Fibroblast of peridontal ligament (primary cell): ENCODE results near the gene NAV2.
"Not testable (repeated sequence)": the region's sequence is repeated elsewhere in the genome, so short reads cannot be mapped to it uniquely, and the experiment has no call there.

ENCODE experiments used
- DNase-seq: peaks from one replicate; pipeline ENCODE4 v3.0.0-alpha.2; 2010; ENCODE audit errors: extremely low read depth

Gene NAV2

GRCh38 chr11:20110908-20111669 lies 398.5 kb downstream of the NAV2 start:
- DNase-seq = peak; percentile 41

DNA sequence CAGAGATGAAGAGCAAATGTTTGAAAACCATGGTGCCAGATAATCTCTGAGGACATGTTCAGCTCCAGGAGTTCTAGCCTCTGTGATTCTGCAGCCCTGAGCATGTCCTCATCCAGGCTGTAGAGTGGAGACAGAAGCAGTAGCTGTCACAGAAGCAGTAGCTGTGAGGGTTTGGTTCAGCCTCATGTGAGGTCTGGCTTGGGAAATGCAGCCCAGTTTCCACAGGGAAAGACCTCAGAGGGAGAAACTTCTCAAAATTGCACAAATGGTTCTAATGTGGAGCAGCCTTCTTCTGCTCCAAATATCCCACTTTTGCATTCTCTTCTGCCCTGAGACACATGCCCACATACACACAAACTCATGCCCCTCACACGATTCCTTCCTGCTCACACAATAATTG lies 399.2 kb downstream of the NAV2 start:
- DNase-seq = no peak

DNA sequence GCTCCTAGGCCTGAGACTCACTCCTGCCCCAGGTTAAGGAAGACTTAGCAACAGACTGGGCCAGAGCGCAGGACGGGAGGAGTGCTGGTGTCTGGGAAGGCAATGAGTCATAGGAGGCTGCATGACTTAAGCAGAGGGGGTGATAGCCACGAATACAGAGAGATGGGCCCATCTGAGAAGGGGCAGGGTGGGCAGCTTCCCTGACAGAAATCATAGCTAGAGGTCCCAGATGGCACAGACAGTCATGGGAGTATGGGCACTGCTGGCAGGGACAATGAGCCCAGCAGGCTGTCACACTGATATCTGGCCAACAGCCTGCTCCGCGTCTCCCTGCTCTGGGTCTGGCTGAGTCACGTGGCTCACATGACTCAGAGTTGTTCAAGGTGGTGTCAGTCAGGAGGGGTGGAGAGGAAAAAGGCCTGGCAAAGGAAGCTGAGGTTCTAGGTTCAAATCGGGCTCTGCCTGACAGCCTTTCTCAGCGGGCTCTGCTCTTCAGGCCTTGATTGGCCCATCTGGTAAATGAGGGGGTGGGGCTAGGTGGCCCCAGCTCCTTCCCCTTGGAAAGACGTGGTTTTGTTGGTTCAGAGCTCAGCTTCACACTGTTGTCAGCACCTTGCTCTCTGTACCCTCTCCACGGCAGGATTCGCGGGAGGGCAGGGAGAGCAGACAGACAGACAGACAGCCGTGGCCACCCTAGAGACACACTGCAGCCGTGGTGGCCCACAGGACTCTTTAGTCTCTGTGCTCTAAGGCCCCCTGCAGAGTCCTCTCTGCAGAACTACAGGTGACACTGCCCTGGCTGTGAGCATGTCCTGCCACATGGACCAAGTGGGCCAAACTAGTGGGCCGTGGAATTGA lies 399.9 kb downstream of the NAV2 start:
- DNase-seq = peak; percentile 93

DNA sequence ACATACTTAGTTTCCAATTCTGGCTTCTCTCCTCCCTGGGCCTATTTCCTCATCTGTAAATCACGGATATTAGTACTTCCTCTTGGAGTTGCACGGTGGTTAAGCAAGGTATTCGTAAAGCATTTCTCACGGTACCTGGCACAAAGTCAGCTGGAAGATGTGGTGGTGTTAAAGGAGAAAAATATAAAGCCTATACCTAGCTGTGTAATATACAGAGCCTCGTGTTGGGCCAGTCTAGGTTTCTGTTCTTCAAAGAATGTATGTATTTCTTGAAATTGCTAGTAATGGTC lies 400.5 kb downstream of the NAV2 start:
- no peak for DNase-seq

GRCh38 chr11:20114588-20114987 lies 402.0 kb downstream of the NAV2 start:
- no peak for DNase-seq

DNA sequence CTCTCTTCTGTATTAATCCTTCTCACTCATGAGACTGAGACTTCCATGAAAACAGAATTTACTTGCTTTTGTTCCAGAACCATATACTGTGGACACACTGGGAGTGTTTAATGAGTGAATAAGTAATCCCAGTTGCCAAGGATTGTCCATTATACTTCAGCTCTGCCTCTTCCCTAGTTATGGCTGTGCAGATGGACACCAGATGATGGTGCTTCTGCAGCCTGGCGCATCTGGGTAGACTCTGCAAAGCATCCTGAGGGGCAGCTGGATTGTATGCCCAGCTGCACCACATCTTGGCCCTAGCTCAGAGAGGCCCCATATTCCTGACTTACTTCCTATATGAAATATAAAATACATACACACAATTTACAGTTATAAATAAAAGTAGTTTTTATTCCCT lies 404.2 kb downstream of the NAV2 start:
- DNase-seq = no peak

GRCh38 chr11:20117291-20117690 lies 404.7 kb downstream of the NAV2 start:
- no peak for DNase-seq

DNA sequence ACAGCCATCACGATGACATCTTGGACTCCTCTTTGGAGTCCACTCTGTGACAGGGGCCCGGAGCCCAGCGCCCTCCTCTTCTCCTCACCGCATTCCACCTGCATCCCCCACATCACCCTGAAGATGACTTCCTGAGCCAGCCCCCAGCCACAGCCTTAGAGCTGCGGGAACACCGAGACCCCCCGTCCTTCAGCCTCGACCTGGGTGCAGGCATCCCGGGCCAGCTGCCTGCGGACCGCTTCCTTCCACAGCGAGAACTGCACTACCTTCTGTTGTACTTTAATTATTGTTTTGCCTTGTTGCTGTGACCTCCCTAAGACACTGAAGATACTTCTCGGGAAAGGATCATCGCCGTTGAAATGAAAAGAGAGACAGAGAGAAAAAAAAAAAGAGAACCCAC lies 405.6 kb downstream of the NAV2 start:
- DNase-seq = no peak

GRCh38 chr11:20119315-20119714 lies 406.7 kb downstream of the NAV2 start:
- DNase-seq = no peak

DNA sequence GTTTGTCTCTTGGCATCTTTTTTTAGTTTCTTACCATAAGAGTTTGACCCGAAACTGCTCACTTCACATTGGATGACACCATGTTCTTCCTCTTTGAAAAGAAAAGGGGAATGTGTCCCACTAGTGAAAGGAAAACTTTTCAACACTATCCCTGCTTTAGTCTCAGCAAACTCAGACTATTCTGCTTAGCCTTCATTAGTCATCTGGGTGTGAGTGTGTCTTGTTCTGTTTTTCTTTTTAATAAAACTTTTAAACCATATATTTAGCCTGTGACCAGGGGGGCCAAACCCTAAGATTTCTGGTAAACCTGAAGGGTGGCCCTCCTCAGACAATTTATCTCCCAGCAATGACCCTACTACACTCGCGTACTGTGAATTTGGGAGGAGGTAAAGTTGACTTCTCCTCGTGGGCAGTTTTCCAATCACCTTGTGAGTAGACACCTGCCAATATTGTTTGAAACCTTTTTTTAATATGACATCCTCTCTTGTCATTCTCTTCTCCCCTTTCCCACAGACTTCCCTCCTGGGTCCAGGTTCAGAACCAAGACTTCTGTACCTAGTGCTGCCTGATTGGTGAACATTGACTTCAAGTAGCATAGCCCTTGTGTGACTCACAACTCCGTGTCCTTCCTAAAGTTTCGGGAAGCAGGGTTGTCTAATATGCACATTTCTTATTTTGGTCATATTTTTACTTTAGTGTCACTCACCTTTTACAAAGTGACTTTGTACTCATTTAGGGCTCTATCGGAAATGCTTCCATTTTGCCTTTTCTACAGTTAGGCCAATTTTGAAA lies 407.7 kb downstream of the NAV2 start:
- DNase-seq = no peak

DNA sequence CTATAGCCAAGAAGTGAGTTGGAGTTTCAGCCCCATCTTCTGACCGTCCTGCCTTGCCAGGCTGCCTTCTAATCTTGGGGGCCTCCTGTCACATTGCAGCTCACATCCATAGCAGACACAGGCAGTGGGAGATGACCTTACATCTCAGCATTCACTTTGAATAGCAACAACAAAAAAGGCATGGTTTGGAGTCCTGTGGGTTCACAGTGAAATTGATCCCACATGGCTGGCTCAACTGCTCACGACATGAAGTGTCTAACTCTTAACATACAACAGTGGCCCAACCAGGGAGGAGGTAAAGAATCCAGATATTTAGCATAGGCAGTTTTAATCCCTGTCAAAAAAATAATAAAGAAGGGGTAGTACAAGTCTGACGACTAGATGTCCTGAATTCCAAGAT lies 409.5 kb downstream of the NAV2 start:
- DNase-seq = peak; percentile 39

GRCh38 chr11:20125927-20126326 lies 413.3 kb downstream of the NAV2 start:
- DNase-seq = peak; percentile 51

DNA sequence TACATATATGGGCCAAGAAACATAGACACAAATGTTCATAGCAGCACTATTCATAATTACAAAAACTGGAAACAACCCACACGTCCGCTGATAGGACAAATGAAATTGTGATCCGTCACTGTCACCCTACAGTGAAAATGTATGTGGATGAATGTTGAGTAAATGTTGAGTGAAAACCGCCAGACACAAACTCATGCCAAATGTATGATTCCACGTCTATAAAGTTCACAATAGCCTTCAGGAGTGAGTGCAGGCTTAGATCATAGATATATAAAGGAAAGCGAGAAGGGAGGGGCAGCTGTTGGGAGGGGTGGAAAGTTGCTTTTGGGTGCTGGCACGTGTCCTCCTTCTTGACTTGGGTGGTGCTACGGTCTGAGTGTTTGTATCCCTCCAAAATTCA lies 414.1 kb downstream of the NAV2 start:
- no peak for DNase-seq

DNA sequence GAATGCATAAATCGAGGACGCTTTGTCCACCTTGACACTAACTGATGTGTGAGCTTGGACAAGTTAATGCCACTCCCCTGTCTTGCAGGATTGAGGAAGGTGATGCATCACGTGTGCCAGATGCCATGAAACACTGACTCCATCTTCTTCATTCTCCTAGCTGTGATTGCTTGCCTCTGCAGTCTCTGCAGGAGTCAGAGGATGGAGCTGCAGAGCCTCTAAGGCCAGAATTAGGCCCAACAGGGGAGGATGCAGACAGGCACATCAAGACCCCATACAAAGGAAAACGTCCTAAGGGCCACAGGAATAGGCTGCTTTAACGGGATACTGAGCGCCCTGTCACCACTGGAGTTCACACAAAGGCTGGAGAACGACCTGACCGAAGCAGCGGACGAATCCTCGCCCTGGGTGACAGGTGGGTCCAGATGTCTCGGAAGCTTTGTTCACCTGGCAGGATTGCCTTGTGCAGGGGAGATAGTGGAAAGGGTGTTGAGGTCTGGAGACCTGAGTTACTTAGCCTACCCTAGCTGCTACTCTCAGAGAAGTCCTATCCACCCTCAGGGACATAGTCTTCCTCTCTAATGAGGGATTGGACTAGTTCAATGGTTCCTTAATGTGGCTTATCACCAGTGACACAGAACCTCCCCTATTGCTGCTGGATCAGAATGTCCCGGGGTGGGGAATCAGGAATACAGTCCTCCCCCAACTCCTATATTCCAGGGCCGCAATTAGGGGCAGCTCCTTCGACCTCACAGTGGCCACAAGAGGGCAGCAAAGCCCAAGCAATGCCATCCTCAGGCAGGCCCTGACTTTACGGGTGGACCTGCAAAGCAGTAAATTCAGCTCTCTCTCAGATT lies 415.3 kb downstream of the NAV2 start:
- peak; percentile 74 for DNase-seq

DNA sequence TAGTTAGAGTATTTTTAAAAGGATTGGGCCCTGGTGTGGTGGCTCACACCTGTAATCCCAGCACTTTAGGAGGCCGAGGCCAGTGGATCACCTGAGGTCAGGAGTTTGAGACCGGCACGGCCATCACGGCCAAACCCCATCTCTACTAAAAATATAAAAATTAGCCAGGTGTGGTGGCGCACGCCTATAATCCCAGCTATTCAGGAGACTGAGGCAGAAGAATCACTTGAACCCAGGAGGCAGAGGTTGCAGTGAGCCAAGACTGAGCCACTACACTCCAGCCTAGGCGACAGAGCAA lies 415.8 kb downstream of the NAV2 start:
- not testable (repeated sequence) for DNase-seq

GRCh38 chr11:20129665-20130064 lies 417.0 kb downstream of the NAV2 start:
- DNase-seq = no peak

- DNase-seq = peak; percentile 70
These were observed 419.4 kb downstream of the NAV2 start for GRCh38 chr11:20131788-20132666.

DNA sequence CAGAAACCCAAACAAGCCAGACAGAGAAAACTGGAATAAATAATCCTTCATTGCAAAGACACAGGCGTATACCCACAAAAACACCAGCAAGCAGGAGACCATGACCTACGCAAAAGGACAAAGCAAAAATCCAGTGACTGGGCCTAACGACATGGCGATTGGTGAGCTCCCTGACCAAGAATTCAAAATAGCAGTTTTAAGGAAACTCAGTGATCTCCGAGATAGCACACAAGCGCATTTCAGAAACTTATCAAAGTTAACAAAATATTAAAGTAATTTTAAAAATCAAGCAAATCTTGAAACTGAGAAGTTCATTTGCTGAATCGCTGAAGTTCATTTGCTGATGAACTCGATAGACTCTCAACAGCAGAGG lies 420.0 kb downstream of the NAV2 start:
- DNase-seq = no peak

- no peak for DNase-seq
These were observed 422.5 kb downstream of the NAV2 start for GRCh38 chr11:20134991-20135736.

DNA sequence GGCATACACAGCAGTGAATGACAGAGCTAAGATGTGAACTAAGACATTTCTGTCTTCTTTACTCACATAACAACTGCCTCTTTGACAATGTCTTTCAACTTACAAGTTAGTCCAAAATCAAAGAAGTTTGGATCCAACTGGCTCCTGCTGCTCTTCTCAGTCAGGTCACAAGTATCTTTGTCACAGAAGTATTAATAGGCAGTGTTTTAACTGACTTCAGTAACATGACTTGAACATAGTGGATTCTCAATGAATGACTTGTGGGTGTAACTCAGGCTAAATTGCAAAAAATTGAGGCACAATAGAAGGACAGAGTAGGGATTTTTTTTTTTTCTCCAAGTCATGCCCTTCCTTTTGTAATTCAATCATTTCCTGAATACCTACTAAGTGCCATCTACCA lies 425.0 kb downstream of the NAV2 start:
- DNase-seq = no peak
